Neuron (in vitro differentiated cells): ENCODE results near the gene PDSS2.

Source experiments
- H2AFZ ChIP-seq: one replicate; pipeline ENCODE4 v1.6.1; 2013; ENCODE audit warnings: low read depth, mild to moderate bottlenecking, inconsistent platforms, low read length, moderate library complexity
- H3K27me3 ChIP-seq: one replicate; pipeline ENCODE4 v1.6.1; 2013; ENCODE audit warnings: low read length; ENCODE audit not compliant: insufficient read depth
- H3K36me3 ChIP-seq: one replicate; pipeline ENCODE4 v1.6.1; 2013; ENCODE audit warnings: low read length; ENCODE audit not compliant: insufficient read depth
- H3K4me1 ChIP-seq: one replicate; pipeline ENCODE4 v1.6.1; 2013; ENCODE audit warnings: low read length; ENCODE audit not compliant: insufficient read depth
- H3K4me3 ChIP-seq: 2 replicates; pipeline ENCODE4 v1.5.1; 2013; ENCODE audit warnings: mild to moderate bottlenecking, low read length, moderate library complexity
- H3K9me3 ChIP-seq: one replicate; pipeline ENCODE4 v1.6.1; 2013; ENCODE audit warnings: low read length

PDSS2 gene

GRCh38 chr6:107423474-107423990 lies 35.8 kb downstream of the PDSS2 start:
- H3K27me3 ChIP-seq: no peaks in the 10 kb centered on the region
- H3K9me3 ChIP-seq: peaks cover 9% of the 10 kb centered on the region
- H2AFZ ChIP-seq: no peak overlapping the region
- H3K36me3 ChIP-seq: no peaks in the 10 kb centered on the region
- peaks cover 7% of the 10 kb centered on the region for H3K4me1 ChIP-seq
- H3K4me3 ChIP-seq: no peak overlapping the region

GRCh38 chr6:107421696-107422256 lies 37.6 kb downstream of the PDSS2 start:
- H3K36me3 ChIP-seq: no peaks in the 10 kb centered on the region
- H3K4me1 ChIP-seq: peaks cover 7% of the 10 kb centered on the region
- no peak overlapping the region for H2AFZ ChIP-seq
- peaks cover 9% of the 10 kb centered on the region for H3K9me3 ChIP-seq
- H3K4me3 ChIP-seq: no peak overlapping the region
- no peaks in the 10 kb centered on the region for H3K27me3 ChIP-seq

- H2AFZ ChIP-seq: no peak overlapping the region
- H3K36me3 ChIP-seq: no peaks in the 10 kb centered on the region
- H3K9me3 ChIP-seq: peaks cover 1% of the 10 kb centered on the region
- H3K27me3 ChIP-seq: no peaks in the 10 kb centered on the region
- H3K4me3 ChIP-seq: no peak overlapping the region
- peaks cover 7% of the 10 kb centered on the region for H3K4me1 ChIP-seq
These were observed 39.6 kb downstream of the PDSS2 start for GRCh38 chr6:107419733-107420132.

- Histone ChIP-seq H2AFZ (no peak overlapping the region), H3K4me1 (peaks cover 7% of the 10 kb centered on the region), H3K4me3 (no peak overlapping the region), H3K27me3 (no peaks in the 10 kb centered on the region), H3K36me3 (no peaks in the 10 kb centered on the region), H3K9me3 (peaks cover 1% of the 10 kb centered on the region)
These were observed 41.2 kb downstream of the PDSS2 start for GRCh38 chr6:107418118-107418517.

GRCh38 chr6:107416145-107416544 lies 43.2 kb downstream of the PDSS2 start:
- H3K27me3 ChIP-seq: no peaks in the 10 kb centered on the region
- peaks cover 7% of the 10 kb centered on the region for H3K4me1 ChIP-seq
- H3K36me3 ChIP-seq: no peaks in the 10 kb centered on the region
- no peak overlapping the region for H2AFZ ChIP-seq
- H3K9me3 ChIP-seq: peaks cover 1% of the 10 kb centered on the region
- H3K4me3 ChIP-seq: no peak overlapping the region

GRCh38 chr6:107413966-107414645 lies 45.3 kb downstream of the PDSS2 start:
- Histone ChIP-seq H3K4me3 (no peak overlapping the region), H3K9me3 (peaks cover 1% of the 10 kb centered on the region), H3K27me3 (no peaks in the 10 kb centered on the region), H2AFZ (no peak overlapping the region), H3K36me3 (no peaks in the 10 kb centered on the region), H3K4me1 (no peaks in the 10 kb centered on the region)

GRCh38 chr6:107411161-107411560 lies 48.2 kb downstream of the PDSS2 start:
- Histone ChIP-seq H2AFZ (no peak overlapping the region), H3K4me1 (no peaks in the 10 kb centered on the region), H3K4me3 (no peak overlapping the region), H3K9me3 (no peaks in the 10 kb centered on the region), H3K36me3 (no peaks in the 10 kb centered on the region), H3K27me3 (no peaks in the 10 kb centered on the region)

GRCh38 chr6:107409942-107410341 lies 49.4 kb downstream of the PDSS2 start:
- H3K27me3 ChIP-seq: no peaks in the 10 kb centered on the region
- no peaks in the 10 kb centered on the region for H3K9me3 ChIP-seq

GRCh38 chr6:107408714-107409113 lies 50.6 kb downstream of the PDSS2 start:
- Histone ChIP-seq H2AFZ (no peak overlapping the region), H3K27me3 (no peaks in the 10 kb centered on the region), H3K9me3 (peaks cover 2% of the 10 kb centered on the region), H3K4me1 (no peaks in the 10 kb centered on the region), H3K4me3 (no peak overlapping the region), H3K36me3 (no peaks in the 10 kb centered on the region)

More at GRCh38 chr6:107409942-107410341, 49.4 kb downstream of the PDSS2 start:
- Histone ChIP-seq H2AFZ (no peak overlapping the region), H3K4me1 (no peaks in the 10 kb centered on the region), H3K4me3 (no peak overlapping the region), H3K36me3 (no peaks in the 10 kb centered on the region)

GRCh38 chr6:107405002-107405401 lies 54.4 kb downstream of the PDSS2 start:
- H3K36me3 ChIP-seq: no peaks in the 10 kb centered on the region
- H3K27me3 ChIP-seq: no peaks in the 10 kb centered on the region
- no peak overlapping the region for H3K4me3 ChIP-seq
- peaks cover 7% of the 10 kb centered on the region for H3K4me1 ChIP-seq
- H3K9me3 ChIP-seq: peaks cover 16% of the 10 kb centered on the region
- no peak overlapping the region for H2AFZ ChIP-seq

- Histone ChIP-seq H3K9me3 (peaks cover 16% of the 10 kb centered on the region), H2AFZ (no peak overlapping the region), H3K4me1 (peaks cover 19% of the 10 kb centered on the region), H3K36me3 (no peaks in the 10 kb centered on the region), H3K27me3 (no peaks in the 10 kb centered on the region), H3K4me3 (no peak overlapping the region)
These were observed 56.8 kb downstream of the PDSS2 start for GRCh38 chr6:107402533-107402932.

- no peak overlapping the region for H2AFZ ChIP-seq
- H3K9me3 ChIP-seq: peaks cover 16% of the 10 kb centered on the region
- H3K4me1 ChIP-seq: peaks cover 19% of the 10 kb centered on the region
- H3K4me3 ChIP-seq: no peak overlapping the region
- no peaks in the 10 kb centered on the region for H3K27me3 ChIP-seq
- no peaks in the 10 kb centered on the region for H3K36me3 ChIP-seq
These were observed 57.8 kb downstream of the PDSS2 start for GRCh38 chr6:107401573-107401972.

- Histone ChIP-seq H3K9me3 (peaks cover 16% of the 10 kb centered on the region), H2AFZ (no peak overlapping the region), H3K36me3 (no peaks in the 10 kb centered on the region), H3K27me3 (no peaks in the 10 kb centered on the region), H3K4me1 (peaks cover 19% of the 10 kb centered on the region), H3K4me3 (no peak overlapping the region)
These were observed 58.7 kb downstream of the PDSS2 start for GRCh38 chr6:107400616-107401147.
